GM21367 (cell line): ENCODE measurements around the gene ILK.
A peak's percentile ranks its signal among the peaks of the same experiment; 100 is the strongest.

Source experiments
- ATAC-seq: cut with Tn5 transposase; IDR thresholded peaks from one replicate; pipeline ENCODE4 v1.9.1; 2021; ENCODE audit not compliant: unreplicated experiment

Gene ILK

DNA sequence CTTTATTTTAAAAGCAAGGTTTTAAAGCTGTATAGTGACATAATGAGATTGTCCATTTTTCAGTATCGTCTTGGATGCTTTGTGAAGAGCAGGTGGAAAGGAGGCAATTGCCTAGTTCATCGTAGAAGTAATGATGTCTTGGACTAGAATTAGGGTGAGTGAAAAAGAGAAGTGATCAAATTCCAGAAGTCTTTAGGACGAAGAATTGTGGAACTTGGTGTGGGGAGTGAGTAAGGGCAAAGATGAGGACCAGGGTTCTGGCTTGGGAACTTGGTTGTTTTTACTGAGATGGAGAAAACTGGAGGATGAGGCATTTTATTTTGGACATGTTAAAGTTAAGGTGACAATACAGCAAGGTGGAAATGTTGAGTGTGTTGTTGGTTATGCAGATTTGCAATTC is 1.2 kb downstream of the ILK start:
- ATAC-seq = no peak

DNA sequence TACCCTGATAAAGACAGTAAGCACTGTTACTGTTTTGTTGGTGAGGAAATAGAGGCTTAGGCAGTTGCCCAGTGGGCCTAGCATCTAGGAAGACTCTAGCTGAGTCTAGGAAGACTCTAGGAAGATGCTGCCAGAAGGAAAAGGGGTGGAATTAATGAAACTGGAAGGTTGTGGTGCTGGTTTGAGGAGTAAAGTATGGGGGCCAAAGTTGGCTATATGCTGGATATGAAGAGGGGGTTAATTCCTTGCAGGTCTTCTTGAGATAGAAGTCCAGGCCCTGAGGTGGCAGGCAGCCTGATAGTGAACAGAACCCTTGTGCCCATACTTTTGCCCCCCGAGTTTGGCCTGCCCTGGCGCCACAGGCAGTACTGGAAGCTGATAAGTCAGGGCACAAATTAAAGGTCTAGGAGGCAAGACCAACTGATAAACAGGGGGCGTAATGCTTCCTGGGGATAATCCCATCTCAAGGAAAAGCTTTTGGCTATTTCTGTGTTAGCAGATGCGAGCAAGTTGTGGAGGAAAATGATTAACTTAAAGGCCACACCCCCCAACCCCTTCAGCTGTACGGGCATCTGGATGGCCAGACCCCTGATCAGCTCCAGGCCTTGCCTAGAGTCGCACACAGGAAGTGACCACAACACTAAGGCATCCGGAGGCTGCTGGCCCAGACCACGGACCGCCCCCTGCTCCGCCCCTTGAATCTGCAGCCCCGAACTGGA is 3.1 kb downstream of the ILK start:
- ATAC-seq = peak; percentile 42

DNA sequence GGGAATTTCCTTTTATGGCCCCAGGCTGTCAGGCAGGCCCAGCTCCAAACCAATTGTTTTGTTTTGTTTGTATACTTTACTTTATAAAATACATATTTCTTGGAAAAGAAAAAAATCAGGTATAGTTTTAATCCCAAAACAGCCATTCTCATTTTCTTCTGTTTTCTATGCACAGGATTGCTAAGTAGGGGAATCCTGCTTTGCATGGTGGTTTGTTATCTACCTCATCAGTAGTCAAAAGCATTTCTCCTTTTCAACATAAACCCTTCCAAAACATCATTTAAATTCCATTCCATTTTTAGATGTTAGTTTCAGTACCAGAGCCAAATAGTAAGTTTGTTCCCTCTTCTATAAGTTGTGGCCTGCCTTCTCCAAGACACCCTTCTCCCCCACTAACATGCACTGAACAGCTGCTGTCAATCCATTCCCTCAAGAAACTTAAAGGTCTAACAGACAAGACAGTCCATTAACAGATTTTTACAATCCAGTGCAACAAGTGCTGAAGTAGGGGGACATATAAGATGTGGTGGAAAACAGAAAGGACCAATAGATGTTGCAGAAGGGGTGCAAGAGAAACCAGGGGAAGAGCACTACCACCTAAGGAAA is 3.7 kb downstream of the ILK start:
- ATAC-seq = no peak

DNA sequence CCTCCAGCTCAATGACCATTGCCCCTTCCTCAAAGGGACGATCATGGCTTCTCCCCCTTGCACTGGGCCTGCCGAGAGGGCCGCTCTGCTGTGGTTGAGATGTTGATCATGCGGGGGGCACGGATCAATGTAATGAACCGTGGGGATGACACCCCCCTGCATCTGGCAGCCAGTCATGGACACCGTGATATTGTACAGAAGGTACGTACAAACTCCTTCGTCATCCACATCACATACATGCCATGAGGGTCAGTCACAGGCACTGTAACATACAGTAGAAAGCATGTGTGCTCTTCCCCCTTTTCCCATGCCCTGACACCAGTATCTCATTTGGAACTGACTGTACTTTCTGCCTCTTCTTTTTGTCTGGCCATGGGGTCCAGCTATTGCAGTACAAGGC is 4.4 kb downstream of the ILK start:
- ATAC-seq = no peak

DNA sequence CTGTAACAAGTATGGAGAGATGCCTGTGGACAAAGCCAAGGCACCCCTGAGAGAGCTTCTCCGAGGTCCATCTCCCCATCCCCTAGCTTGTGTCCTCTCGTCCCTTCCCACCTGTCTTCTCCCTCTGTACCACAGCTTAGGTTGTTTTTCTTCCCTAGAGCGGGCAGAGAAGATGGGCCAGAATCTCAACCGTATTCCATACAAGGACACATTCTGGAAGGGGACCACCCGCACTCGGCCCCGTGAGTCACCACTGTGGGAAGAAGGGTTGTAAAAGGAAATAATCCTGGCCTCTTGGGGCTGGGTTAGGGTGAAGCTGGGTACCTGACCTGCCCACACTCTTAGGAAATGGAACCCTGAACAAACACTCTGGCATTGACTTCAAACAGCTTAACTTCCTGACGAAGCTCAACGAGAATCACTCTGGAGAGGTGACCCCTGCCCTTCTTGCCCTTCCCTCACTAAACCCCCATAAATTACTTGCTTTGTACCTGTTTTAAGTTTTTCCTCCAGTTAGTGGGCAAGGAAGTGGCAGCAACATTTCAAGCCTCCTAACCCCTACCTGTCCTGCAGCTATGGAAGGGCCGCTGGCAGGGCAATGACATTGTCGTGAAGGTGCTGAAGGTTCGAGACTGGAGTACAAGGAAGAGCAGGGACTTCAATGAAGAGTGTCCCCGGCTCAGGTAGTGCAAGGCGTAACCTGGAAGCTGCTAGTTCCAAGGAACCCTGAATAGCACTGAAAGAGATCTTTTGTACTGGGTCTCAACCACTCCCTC is 5.3 kb downstream of the ILK start:
- ATAC-seq = no peak

DNA sequence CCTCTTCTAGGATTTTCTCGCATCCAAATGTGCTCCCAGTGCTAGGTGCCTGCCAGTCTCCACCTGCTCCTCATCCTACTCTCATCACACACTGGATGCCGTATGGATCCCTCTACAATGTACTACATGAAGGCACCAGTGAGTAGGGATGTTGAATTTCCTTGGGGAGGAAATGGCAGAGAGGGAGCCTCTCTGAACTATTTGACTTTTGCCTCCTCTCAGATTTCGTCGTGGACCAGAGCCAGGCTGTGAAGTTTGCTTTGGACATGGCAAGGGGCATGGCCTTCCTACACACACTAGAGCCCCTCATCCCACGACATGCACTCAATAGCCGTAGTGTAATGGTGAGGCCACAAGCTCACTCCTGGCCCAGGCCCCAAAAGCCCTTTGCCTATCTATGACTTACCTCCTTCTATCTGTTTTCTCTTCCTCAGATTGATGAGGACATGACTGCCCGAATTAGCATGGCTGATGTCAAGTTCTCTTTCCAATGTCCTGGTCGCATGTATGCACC is 6.0 kb downstream of the ILK start:
- no peak for ATAC-seq

DNA sequence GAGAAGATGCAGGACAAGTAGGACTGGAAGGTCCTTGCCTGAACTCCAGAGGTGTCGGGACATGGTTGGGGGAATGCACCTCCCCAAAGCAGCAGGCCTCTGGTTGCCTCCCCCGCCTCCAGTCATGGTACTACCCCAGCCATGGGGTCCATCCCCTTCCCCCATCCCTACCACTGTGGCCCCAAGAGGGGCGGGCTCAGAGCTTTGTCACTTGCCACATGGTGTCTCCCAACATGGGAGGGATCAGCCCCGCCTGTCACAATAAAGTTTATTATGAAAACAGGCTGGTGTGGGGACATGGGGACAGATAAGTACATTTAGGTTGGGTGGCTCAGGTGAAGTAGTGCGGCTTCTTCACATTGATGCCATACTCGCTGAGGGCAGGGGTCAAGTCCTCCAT is 7.0 kb downstream of the ILK start:
- no peak for ATAC-seq

DNA sequence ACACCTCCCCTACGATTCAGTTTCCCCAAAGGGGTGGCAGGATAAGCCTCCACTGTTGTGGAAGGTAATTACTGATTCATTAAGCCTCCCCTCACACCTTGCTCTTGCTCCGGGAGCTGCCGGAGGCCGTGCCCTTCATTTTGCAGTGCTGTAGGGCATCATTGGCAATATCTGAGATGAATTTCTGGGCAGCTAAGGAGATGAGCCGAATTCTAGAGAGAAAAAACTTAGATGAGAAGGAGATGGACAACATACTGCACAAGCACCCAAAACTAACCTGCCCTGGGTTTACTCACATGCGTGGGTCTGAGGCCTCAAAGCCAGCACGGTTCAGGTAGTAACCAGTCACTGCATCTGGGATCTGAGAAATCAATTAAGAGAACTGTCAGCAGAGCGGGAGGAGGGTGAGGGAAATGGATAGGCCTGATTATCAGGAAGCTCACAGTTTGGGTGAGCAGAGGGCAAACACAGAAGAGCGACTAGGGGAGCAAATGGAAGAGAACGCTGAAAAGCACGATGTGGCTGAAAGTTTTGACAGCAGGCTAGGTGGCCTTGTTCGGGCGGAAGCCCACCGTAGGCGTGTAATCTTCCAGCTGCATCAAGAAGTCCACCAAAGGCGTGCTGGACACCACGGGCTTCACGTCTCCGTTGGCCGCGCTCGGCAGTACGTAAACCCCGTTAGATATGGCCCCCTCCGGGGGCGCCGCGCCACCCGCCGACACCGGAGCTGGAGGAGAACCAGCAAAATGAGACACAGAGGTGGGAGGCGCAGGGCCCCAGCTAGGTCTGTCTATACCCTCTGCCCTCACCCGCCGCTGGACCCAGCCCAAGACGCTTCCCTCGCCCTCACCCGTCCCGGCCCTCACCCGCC is 7.8 kb downstream of the ILK start:
- peak; percentile 0 for ATAC-seq

DNA sequence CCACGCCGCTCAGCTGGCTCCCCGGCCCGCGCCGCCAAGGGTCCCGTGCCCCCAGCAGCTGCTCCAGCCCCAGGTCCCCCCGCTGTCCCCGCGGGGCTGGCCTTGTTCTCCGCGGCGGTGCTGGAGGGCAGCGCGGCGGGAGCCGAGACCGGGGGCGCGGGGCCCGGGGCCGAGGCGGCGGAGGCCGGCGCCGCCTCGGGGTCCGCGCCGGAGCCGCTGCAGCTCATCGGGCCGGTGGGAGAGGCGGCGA is 8.3 kb downstream of the ILK start:
- ATAC-seq = no peak

DNA sequence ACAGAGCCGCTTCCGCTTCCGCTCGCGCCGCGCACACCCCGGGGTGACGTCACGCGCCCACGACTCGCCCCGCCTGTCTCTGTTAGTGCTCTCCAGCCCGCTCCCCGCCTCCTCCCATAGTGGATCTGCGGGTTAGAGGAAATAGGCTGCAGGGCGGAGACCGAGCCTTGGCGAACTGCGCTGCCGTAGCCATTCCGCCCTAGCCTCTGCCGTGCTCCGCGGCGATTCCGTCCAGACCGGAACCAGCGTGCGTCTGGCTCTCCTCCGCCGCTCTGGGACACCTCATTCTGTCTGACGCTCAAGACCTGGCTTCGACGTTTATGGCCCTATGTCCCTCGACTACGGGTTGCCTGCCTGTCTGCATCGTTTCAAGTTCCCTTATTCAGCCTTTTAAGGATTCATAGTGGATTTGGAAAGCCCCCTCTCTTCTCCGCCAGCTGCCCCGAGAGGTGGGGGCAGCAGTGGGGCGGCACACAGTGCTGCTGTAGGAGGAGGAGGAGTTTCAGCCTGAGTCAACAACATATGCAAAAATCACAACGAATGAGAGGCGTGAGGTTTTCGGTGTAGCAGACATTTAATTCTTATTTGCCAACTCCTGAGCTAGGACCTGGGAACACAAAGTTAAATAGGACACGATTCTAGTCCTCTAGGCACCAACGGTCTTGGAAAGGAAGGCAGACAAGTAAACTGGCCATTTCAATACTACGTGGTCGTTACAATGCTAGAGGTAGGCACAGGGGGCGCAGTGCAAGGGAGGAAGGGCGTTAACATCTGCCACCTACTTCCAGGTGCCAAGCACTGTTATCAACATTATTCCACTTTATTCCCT is 8.9 kb downstream of the ILK start, which contains the start of gene TAF10:
Gene TAF10, minus strand, starts transcription at position 4 of the 829 bp plus-strand sequence. CDS start 27 bp downstream, outside the sequence.
- ATAC-seq = peak; percentile 89

DNA sequence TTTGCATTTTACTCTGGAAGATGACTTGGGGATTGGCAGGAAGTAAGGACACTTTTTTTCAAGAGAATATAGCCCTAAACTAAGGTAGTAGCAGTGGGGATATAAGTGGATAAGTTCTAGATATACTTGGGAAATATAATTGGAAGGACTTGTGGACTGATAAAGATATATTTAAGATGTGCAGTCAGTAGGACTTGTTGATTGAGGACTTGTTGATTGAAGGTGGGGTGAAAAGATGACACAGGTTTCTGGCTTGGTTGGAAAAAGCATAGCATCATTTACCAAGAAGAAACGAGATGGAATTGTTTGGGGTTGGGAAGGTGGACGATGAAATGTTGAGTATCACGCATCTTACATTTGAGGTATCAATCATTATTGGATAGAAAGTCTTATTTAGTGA is 9.9 kb downstream of the ILK start:
- ATAC-seq = no peak

DNA sequence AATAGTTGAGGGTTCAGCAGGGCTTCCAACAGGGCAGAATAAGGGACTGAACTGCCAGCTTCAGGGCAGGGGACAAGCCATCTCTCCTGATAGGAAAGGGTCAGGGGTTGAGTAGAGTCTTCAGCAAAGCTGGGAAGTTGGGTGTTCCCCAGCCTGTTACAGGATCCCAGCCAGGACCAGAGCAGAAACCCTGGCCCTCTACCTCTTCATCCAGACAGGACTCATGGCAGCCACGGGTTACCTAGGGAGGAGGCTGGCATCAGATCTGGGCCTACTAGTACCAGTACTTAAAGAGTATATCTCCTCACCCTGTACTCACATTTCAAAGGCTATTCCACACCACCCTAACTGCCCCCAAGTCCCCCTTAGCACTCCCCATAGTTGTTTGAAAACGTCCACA is 10.9 kb downstream of the ILK start:
- no peak for ATAC-seq

DNA sequence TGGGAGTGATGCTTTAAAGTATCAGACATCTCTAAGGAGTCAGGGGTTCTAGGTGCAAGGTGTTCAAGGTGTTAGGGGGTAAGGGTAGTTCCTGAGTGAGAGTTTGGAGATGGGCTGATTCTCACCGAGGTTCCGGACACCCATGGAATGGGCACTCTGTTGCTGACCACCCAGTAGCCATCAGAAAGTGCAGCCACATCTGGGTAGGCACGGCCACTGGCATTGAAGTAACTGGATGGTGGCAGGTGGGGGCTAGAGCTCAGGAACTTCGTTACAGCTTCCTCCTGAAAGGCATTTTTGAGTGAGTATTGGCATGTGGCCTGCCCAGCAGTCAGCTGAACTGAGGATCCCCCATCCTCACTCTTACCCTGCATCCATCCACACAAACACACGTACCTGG is 11.5 kb downstream of the ILK start:
- no peak for ATAC-seq

DNA sequence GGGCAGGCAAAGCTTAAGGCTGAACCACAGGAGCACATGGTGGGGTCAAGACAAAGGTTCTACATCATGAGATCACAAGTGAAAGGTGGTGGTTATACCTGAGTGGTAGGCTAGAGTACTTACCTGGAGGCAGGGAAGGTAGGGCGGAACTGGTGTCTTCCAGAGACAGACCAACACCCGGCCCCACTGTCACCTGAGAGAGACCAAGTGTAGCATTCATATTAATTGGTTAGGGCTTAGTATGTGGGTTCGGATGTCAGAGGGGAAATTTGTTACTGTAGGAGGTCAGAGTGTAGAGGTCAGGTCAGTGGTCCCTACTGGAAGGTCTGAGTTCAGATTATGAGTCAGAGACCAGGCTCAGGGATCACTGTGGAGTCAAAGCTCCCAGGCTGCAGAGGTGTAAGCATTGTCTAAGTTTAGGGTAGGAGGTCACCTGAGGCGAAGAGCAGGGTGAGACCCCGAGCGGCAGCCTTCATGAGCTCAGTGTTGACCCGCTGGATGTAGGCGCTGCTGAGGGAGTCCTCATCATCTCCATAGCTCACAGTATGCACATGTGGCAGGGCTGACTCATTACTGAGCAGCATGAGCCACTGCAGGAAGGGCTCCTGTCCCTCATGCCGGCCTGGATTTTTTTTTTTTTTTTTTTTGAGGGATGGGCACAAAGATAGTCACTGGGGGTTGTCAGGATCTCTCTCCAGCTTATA is 12.5 kb downstream of the ILK start:
- ATAC-seq = no peak

DNA sequence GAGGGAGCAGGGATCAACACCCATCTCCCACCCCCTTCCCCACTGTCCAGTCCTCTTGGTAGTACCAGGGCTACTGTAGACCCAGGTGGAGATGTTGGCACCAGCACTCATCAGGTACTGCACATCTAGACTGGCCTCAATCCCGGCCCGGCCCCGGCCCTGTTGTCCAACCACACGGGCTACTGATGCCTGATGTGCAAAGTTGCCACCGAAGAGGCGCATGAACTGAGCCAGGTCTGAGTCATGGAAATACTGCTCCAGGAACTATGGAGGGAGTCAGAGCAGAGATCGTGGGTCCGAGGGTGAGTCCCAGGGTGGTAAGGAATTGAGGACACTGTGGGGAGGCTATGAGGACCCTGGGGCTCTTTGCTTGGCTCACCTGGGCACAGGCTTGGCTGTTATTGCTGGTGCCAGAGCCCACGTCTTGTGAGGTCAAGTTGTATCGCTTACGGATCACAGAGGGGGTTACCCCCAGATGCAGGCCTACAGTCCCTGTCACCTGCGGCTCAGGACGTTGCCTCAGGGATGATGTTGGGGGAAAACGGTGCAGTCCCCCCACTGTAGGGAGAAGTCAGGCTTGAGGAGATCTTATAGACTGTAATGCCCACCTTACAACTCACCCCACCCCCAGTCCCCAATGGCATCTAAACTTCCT is 13.1 kb downstream of the ILK start:
- no peak for ATAC-seq

DNA sequence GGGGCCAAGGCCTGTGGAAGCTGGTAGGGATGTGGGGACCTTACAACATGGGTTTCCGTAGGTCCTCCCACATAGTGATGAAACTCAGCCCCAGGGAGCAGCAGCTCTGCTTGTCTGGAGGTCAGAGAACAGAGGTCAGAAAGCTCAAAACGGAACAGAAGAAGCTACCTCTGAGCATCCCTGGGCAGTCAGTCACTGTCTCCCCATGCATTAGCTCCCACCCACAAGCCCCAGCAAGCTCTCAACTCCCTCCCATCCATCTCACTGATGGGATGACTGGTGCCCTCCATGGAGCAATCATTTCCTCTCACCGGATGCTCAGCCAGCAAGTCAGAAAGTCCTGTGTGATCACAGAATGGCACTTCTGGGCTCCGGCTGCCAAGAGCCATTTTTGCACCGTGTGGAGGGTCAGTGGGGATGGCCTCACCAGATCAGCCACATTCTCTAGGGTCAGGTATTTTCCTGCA is 13.8 kb downstream of the ILK start:
- no peak for ATAC-seq

DNA sequence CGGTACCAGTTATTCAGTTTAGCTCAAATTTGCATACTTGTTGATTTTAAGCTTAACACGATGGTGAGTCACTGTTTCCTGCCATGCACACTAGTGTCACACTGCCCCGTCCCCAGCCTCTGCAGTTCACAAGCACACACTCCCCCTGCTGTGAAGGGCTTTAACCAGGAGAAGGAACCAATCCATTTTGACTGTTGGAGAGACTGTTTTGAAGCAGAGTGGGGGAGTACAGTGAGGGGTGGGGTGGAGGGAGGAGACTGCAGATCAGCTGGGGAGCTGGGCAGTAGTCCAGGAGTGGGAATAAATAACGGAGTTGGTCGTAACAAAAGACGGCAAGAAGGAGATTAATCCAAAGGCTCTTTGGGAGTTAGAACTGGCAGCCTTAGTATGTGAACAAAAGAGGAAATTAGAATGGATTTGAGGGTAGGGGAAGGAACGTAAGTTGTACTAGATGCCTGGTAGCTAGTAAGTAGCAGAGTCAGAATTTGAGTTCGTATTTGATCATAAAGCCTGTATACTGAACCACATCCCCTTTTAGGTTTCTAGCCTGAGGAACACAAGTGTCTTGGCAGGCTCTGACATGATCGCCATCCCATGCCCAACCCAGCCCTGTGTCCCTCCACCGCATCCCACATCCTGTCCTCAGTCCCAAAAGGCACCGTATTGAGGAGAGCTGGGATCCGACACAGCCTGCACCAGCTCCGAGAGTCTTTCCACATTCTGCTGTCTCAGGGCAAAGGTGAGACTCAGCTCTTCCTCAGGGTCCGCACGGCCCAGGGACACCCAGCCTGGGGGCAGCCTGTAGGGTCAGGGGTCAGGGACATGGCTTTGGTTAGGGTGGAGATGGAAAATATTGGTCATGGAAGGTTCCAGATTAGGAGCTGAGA is 14.8 kb downstream of the ILK start:
- ATAC-seq = no peak
